GM18870 (cell line): ENCODE data around the gene FOXL3.
"Not testable (repeated sequence)": the region's sequence is repeated elsewhere in the genome, so short reads cannot be mapped to it uniquely, and the experiment has no call there.

Source experiments
- ATAC-seq: cut with Tn5 transposase; IDR thresholded peaks from one replicate; pipeline ENCODE4 v1.9.1; 2021; ENCODE audit warnings: moderate library complexity; ENCODE audit not compliant: unreplicated experiment

Gene FOXL3

DNA sequence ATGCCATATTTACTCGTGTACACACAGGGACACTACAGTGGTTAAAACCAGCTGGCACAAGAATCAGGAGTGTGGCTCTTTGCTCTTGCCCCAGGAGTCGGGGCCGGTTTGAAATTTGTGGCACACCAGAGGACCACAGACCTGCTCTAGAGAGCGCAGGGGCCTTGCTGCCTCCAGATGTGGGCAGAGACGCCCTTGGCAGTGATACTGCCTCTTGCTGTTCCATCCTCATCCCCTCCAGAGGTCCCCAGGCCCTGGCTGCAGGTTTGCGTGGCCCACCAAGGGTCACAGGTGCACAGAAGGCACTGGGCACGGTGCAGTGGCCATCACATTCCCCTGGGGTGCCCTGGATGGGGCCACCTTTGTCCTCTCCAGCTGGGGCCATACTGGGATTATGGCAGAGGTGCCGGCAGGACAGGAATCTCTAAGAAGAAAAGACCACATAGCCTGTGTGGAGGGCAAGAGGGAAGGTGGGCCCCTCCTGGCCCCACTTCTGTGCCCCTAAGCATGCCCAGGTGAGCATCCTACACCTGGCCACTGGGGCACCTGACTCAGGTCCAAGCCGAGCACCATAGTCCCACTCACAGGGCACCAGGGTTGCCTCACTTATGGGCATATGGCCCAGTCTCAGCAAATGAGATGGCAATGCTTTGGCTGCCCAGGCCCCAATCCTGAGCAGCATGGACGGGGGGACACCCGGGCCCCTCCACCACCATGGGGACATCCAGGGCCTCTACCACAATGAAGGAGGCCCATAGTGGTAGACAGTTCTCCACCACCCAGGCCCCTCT is 45.6 kb downstream of the FOXL3 start:
- ATAC-seq = no peak

DNA sequence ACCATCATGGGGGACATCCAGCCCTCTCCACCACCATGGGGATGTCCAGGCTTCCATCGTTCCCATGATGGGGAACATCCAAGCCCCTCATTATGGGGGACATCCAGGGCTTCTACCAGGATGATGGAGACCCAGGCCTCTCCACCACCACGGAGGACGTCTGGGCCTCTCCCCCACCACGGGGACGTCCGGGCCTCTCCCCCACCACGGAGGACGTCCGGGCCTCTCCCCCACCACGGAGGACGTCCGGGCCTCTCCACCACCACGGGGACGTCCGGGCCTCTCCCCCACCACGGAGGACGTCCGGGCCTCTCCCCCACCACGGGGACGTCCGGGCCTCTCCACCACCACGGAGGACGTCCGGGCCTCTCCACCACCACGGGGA is 46.2 kb downstream of the FOXL3 start:
- ATAC-seq = not testable (repeated sequence)

DNA sequence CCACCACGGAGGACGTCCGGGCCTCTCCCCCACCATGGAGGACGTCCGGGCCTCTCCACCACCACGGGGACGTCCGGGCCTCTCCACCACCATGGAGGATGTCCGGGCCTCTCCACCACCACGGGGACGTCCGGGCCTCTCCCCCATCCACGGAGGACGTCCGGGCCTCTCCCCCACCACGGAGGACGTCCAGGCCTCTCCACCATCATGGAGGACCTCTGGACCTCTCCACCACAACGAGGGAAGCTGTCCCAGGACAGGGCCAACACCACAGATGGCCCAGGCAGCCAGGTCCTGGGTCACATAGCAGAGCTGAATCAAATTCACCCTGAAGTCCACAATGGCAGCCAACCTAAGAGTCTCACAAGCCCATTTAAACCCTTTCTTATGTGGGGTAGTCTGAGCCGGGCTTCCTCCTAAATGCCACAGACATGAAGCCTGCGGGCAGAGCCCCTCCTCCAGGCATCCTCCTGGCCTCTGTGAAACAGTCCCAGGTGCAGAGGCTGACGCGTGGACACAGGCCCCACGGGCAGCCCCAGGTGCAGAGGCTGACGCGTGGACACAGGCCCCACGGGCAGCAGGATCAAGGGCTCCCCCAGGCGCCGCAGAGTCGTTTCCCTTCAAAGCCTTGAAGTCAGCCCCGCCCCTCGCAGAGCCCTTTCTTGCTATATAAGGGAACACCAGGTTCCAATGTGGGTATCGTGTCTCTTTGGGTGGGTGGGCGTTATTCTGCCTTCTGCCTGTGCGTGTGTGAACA is 47.0 kb downstream of the FOXL3 start:
- ATAC-seq = no peak

DNA sequence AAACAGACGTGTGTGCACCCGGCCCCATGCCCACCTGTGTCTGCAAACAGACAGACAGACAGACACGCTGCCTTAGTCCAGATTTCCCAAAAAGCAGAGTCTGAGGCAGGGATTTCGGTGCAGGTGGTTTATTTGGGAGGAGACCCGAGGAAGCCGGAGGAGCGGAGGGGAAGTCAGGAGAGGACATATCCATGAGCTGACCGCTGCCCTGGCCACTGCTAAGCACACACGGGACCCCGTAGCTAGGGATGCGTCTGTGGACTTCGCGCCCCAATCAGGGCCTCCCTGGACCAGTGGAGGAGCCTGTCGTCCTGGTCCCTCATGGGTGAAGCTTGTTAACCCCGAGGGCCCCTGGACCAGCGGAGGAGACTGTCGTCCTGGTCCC is 47.6 kb downstream of the FOXL3 start:
- no peak for ATAC-seq

DNA sequence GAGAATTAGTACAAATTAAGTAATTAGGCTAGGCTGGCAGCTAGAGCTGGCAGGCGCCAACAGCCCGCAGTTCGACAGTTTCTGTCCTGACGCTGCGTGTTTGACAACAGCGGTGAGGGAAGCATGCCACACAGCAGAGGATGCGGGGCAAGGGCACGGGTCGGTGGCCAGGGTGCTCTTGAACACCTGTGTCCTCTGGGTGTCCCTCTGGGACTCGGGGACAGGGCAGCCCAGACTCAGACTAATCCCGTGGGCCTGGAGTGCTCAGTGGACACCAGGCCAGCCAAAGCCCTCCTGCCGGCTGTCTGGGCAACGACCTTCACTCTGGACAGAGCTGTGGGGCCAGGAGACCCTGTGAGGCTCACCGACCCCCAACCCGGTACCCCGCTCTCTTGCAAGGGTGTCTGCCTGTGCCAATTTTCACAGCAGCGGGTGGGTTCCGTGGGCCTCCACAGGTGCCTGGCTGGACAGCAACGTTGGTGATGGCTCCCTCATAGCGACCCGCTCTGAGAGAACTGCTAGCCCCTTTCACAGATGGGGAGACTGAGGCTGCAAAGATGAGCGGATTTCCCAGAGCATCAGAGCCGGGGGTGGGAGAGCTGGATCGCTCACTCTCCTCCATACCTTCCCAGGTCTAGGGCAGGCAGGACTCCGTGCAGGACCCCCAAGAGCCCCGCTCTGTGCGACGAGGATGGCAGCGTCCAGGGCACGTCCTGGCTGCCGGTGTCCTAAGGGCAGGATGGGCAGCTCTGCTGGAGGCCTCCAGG is 48.5 kb downstream of the FOXL3 start:
- no peak for ATAC-seq

DNA sequence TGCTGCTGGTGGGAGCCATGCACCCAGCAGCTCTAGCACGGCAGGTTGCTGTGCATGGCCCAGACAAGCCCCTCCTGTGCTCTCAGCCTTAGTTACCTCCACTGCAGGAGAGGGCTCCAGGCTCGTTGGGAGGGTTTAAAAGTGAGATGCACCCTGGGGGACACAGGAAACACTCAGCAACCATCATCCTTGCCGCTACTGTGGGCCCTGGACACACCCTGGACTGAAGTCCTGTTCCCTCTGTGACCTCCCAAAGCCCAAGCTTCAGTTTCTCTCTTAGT is 49.0 kb downstream of the FOXL3 start:
- no peak for ATAC-seq

DNA sequence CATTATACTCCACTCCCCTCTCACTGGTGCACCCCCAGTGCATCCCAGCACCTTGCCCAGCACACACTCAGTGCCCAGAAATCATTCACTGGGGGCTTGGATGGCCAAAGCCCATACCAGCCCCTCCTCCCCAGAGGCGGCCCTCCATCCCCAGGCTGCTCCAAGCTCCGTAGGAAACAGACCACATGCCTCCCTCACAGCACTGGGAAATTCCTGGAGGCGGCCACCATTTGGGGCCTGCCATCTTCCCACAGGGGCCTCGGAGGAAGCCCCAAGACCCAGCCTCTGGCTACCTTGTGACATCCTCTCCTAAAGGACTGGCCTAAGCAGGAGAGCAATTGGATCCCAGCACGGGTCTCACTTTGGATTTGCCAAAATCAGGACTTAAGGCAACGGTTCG is 49.7 kb downstream of the FOXL3 start:
- no peak for ATAC-seq

DNA sequence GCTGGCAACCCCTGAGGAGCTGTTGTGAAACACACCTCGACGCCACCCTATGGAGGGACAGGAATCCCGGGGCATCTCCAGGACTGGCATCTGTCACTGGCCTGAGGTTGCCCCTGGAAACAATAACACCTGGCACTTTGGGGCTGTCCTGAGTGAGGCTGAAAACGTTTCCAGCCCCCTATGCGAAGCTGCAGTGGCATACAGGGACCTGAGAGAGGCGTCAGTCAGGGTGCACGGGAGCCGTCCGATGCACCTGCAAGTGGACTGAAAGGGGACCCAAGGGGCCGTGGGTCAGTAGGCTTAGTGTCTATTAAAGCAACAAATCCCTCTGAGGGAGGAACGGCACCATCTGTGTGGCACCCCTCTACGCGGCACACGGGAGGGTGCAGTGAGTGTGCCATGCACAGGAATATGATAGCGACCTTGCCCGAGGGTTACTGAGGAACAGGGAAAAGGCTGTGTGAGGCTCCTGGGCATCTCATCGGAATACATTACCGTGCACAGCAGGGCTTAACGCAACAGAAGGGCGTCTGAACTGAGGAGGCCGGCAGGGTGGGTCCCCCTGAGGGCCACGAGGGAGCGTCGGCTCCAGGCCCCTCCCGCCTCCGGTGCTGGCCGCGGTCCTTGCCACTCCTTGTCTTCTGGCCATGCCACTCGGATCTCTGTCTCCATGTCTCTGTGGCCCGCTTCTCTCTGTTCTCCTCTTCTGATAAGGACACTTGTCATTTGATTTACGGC is 50.4 kb downstream of the FOXL3 start:
- ATAC-seq = no peak
